Kidney (tissue), 14 donors: ENCODE measurements around the gene PREP. TPM values are rescaled to one million over a fixed set of nuclear protein-coding genes. Genes with fewer than 3 reads are reported as not detected.

Experiments
- DNase-seq, 5 donors: peaks; one replicate each; pipeline ENCODE4 v3.0.0-alpha.2; 2013 to 2020
- FAIRE-seq: peaks from 2 replicates; lab custom pipeline; 2012; peaks lifted over from hg19 to GRCh38; lab: Jason Lieb, UNC
- H3K27ac ChIP-seq, 2 donors: one replicate each; pipeline ENCODE4 v1.7.0; 2013; ENCODE audit warnings: low read depth in 2 of 2, low read length in 2 of 2, inconsistent platforms in 1 of 2
- H3K27me3 ChIP-seq: one replicate; pipeline ENCODE4 v1.7.1; 2013; ENCODE audit warnings: low read length, inconsistent platforms; ENCODE audit not compliant: control insufficient read depth, insufficient read depth
- H3K36me3 ChIP-seq, 3 donors: one replicate each; pipeline versions ENCODE4 v1.7.0 to v1.7.1; 2013; ENCODE audit warnings: low read length in 3 of 3, control low read depth in 1 of 3, inconsistent platforms in 1 of 3; ENCODE audit not compliant: insufficient read depth in 3 of 3, control insufficient read depth in 2 of 3
- H3K4me1 ChIP-seq, 3 donors: one replicate each; pipeline versions ENCODE4 v1.7.0 to v1.7.1; 2013; ENCODE audit warnings: low read length in 3 of 3, inconsistent platforms in 1 of 3, low read depth in 1 of 3; ENCODE audit not compliant: control insufficient read depth in 2 of 3, insufficient read depth in 2 of 3
- H3K4me3 ChIP-seq, 3 donors: one replicate each; pipeline versions ENCODE4 v1.7.0 to v1.8.1; 2013; ENCODE audit warnings: low read length in 3 of 3, control low read depth in 1 of 3, inconsistent platforms in 1 of 3
- H3K9ac ChIP-seq, 3 donors: one replicate each; pipeline versions ENCODE4 v1.7.0 to v1.7.1; 2013; ENCODE audit warnings: low read length in 3 of 3, control low read depth in 1 of 3, inconsistent platforms in 1 of 3
- H3K9me3 ChIP-seq, 3 donors: one replicate each; pipeline versions ENCODE4 v1.7.0 to v1.7.1; 2013; ENCODE audit warnings: low read length in 3 of 3, control low read depth in 1 of 3, inconsistent platforms in 1 of 3; ENCODE audit not compliant: control insufficient read depth in 2 of 3, insufficient read depth in 1 of 3
- CTCF ChIP-seq: IDR thresholded peaks from 3 replicates; pipeline ENCODE4 v1.5.1; 2012; ENCODE audit warnings: mild to moderate bottlenecking, moderate library complexity, borderline replicate concordance; ENCODE audit not compliant: insufficient read depth; ENCODE audit errors: extremely low read depth
- intact Hi-C: fragments of 100-400 bp; cut with DNase I; formaldehyde crosslinking; loops from one replicate; pipeline ENCODE4 v1.11.1; 2022
- polyA plus RNA-seq: library from polyadenylated mRNA; stranded (reverse); fragments of 350-450 nt; fragmentation: Illumina TruSeq; extraction: RNeasy Lipid Tissue Mini Kit (QIAGEN cat#74804); gene quantifications from one replicate; pipeline ENCODE4 v1.2.3, GENCODE V29; 2014; ENCODE audit warnings: low read depth, low replicate concordance; ENCODE audit not compliant: insufficient read depth
- total RNA-seq: library from RNA; stranded (reverse); fragmentation: NEBNext Ultra II Directional; extraction: Animal tissue kit (Norgen Biotek cat#: 25700); gene quantifications from one replicate; pipeline ENCODE4 v1.2.1, GENCODE V29; 2021
- donor health status: control.
- donor health status: control.
- donor health status: control.
- donor health status: control.
- donor health status: control.
- donor health status: DM: yes; HTN: yes; CAD: no.
- donor health status: Normal renal cell carcinoma (clear cell type).

Gene PREP
- total and polyA plus RNA-seq, 2 donors from 2014 or later, result 13.4 to 20.1 TPM

GRCh38 chr6:105359419-105360370, 43.2 kb downstream of the PREP start:
- no peak for TF ChIP-seq CTCF
- intact Hi-C loops, result no loop called here
- Histone ChIP-seq H3K4me3 (no peak overlapping the region), H3K27me3 (no peaks in the 10 kb centered on the region), H3K9ac (no peak overlapping the region), H3K4me1 (no peaks in the 10 kb centered on the region), H3K36me3 (peaks cover 0 to 2% (median 2%) of the 10 kb centered on the region in 3 donors), H3K27ac (no peak overlapping the region), H3K9me3 (peaks cover 0 to 5% (median 0%) of the 10 kb centered on the region in 3 donors)
- DNase-seq (no peak), FAIRE-seq (no peak)

DNA sequence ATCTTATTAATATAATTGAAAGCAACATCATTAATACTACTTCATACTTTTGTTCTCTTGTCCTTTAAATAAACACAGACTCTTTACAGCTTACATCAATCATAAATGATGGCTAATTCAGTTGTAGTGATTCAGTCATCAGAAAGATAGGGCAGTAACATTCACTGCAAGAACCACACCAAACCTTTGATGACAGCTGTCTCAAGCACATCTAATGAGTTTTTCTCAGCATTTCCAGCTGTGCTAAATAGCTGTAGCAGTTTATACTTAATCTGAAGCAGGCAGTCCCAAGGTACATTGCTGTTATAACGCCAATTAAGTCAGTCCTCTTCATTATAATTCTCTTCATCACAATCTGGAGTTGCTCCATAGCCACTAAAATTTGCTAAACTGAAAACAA, 45.7 kb downstream of the PREP start:
- Histone ChIP-seq H3K4me1 (no peaks in the 10 kb centered on the region), H3K9ac (no peak overlapping the region), H3K4me3 (no peak overlapping the region), H3K27ac (no peak overlapping the region), H3K36me3 (peaks cover 0 to 2% (median 0%) of the 10 kb centered on the region in 3 donors), H3K9me3 (peaks cover 0 to 5% (median 0%) of the 10 kb centered on the region in 3 donors), H3K27me3 (no peaks in the 10 kb centered on the region)
- intact Hi-C loops, result no loop called here
- FAIRE-seq (no peak), DNase-seq (no peak)
- no peak for TF ChIP-seq CTCF

DNA sequence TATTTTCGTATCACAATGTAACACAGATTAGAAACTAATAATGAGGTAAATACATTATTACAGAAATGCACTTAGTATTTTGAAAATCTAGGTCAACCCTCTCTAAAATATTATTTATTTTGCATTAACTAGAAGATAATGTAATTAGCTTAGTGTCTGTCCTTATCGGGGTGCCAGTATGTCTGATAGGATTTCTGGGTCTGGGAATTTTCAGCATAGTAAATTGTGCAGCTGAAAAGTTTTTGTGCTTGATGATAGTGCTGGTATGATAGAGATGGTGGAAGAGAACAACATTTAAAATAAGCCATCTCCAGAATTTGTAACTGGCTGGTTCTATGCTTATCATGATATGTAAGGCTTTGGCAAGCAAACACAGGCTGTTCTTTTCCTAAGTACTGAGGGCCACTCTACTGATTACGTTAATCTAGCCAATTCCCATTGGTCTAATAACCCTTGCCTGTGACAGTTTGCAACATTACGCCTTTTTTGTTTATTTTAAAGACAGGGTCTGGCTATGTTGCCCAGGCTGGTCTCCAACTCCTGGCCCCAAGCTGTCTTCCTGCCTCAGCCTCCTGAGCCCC, 50.8 kb downstream of the PREP start:
- no peak for TF ChIP-seq CTCF
- intact Hi-C loops, result no loop called here
- no peak overlapping the region for H3K27ac ChIP-seq
- peaks cover 0 to 5% (median 2%) of the 10 kb centered on the region in 3 donors for H3K36me3 ChIP-seq
- no peak for DNase-seq
- no peak overlapping the region for H3K4me3 ChIP-seq
- H3K27me3 ChIP-seq, result no peaks in the 10 kb centered on the region
- peaks cover 0 to 5% (median 0%) of the 10 kb centered on the region in 3 donors for H3K9me3 ChIP-seq
- no peak overlapping the region for H3K9ac ChIP-seq
- no peak for FAIRE-seq
- H3K4me1 ChIP-seq, result no peaks in the 10 kb centered on the region
